H1 (cell line): ENCODE results near the gene TCTN3. TPM values are rescaled to one million over a fixed set of nuclear protein-coding genes. Genes with fewer than 3 reads are reported as not detected.

ENCODE experiments used
- CHD7 ChIP-seq: fragments of 300-600 bp; sonication (generic); IDR thresholded peaks from 2 replicates; pipeline ENCODE4 v1.7.1; 2012; ENCODE audit warnings: low read length, moderate library complexity, mild to moderate bottlenecking, inconsistent platforms; ENCODE audit not compliant: insufficient replicate concordance
- CREB1 ChIP-seq: IDR thresholded peaks from 2 replicates; pipeline ENCODE4 v1.6.1; 2012; ENCODE audit warnings: inconsistent platforms
- CTCF ChIP-seq, 3 experiments: IDR thresholded peaks; 1 replicate in 2 of 3; 2 replicates in 1 of 3; pipeline versions ENCODE4 v1.5.1 to v1.6.1; 2011; ENCODE audit warnings: low read length in 3 of 3, mild to moderate bottlenecking in 3 of 3, inconsistent platforms in 2 of 3, low read depth in 1 of 3, moderate library complexity in 1 of 3; ENCODE audit not compliant: insufficient read depth in 1 of 3; ENCODE audit errors: control extremely low read depth in 1 of 3
- EGR1 ChIP-seq: IDR thresholded peaks from 2 replicates; pipeline ENCODE4 v1.6.1; 2011; ENCODE audit warnings: low read depth, low read length, borderline replicate concordance
- KDM5A ChIP-seq: fragments of 200-600 bp; IDR thresholded peaks from 2 replicates; pipeline ENCODE4 v1.7.1; 2012; ENCODE audit warnings: mild to moderate bottlenecking, low read length, inconsistent platforms, mixed read lengths
- MAFK ChIP-seq: IDR thresholded peaks from 2 replicates; pipeline ENCODE4 v1.6.1; 2012; ENCODE audit warnings: low read depth, mild to moderate bottlenecking, improper control_type of control experiment, low read length
- PHF8 ChIP-seq: fragments of 200-600 bp; sonication (generic); conservative IDR thresholded peaks from 2 replicates; pipeline ENCODE4 v1.7.1; 2012; ENCODE audit warnings: low read depth, mild to moderate bottlenecking, inconsistent platforms, low read length, moderate library complexity
- SP2 ChIP-seq: IDR thresholded peaks from 2 replicates; pipeline ENCODE4 v1.6.1; 2012; ENCODE audit warnings: mild to moderate bottlenecking, low read length, inconsistent platforms
- polyA plus RNA-seq, 7 experiments: library from polyadenylated mRNA; depleted of rRNA in 3 of 7; stranded (reverse) in 5 of 7; unstranded in 2 of 7; fragments of >200 nt in 5 of 7; fragments of 200-250 nt in 2 of 7; gene quantifications; 1 replicate in 5 of 7; 2 replicates in 1 of 7; 4 replicates in 1 of 7; pipeline versions ENCODE4 v1.2.1 to v1.2.3, GENCODE V29; 2011 to 2013; ENCODE audit warnings: missing spikeins in 2 of 7, mixed read lengths in 2 of 7
- total RNA-seq: library from RNA; stranded (reverse); fragmentation: NEBNext Ultra II Directional; extraction: Animal tissue kit (Norgen Biotek cat#: 25700); gene quantifications from 2 replicates; pipeline ENCODE4 v1.2.1, GENCODE V29; 2021

TCTN3 gene
- total and polyA plus RNA-seq, 2 of the 8 experiments (the other 6 are each of a cell fraction or from before 2014, with no cell fraction given), result 34.7 to 39.8 TPM

DNA sequence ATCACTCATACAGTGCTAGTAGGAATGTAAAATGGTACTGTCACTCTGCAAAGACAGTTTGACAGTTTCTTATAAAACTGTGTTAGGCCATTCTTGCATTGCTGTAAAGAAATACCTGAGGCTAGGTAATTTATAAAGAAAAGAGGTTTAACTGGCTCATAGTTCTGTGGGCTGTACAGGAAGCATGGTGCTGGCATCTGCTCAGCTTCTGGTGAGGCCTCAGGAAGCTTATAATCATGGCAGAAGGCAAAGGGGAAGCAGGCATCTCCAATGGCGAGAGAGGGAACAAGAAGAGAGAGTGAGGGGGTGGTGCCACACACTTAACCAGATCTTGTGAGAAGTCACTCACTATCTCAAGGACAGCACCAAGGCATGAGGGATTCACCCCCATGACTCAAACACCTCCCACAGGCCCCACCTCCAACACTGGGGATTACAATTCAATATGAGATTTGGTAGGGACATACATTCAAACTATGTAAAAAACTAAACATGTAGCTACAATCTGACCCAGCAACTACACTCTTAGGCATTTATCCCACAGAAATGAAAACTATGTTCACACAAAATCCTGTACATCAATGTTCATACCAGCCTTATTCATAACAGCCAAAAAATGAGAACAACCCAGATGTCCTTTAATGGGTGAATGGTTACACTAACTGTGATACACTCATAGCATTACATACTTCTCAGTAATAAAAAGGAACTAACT lies 42.2 kb downstream of the TCTN3 start (continued):
- TF ChIP-seq EGR1, result no peak
- TF ChIP-seq CHD7, result no peak
- TF ChIP-seq CREB1, result no peak
- TF ChIP-seq KDM5A, result no peak
- no peak for TF ChIP-seq MAFK
- TF ChIP-seq SP2, result no peak
- TF ChIP-seq CTCF (IDR thresholded peaks at IDR 0.05; ENCODE audit: control extremely low read depth in 1 of 3, insufficient read depth in 1 of 3, low read depth in 1 of 3, low read length in 3 of 3), result no peak
- no peak for TF ChIP-seq PHF8
